ENCODE data around the gene RAB15.

RAB15 gene

GRCh38 chr14:64990296-64990695 lies 18.2 kb upstream of the RAB15 start:
- H3K9me3 ChIP-seq (ENCODE audit: control insufficient read depth, insufficient read depth, low read length): no peaks in the 10 kb centered on the region
- no peak overlapping the region for H3K4me3 ChIP-seq (ENCODE audit: low read depth, low read length)
- no peak overlapping the region for H3K27ac ChIP-seq (ENCODE audit: low read depth, low read length)
- H3K4me1 ChIP-seq (ENCODE audit: control insufficient read depth, insufficient read depth, low read length): peaks cover 10% of the 10 kb centered on the region; the same call in 1 of the 2 replicates
- H3K9ac ChIP-seq (ENCODE audit: low read depth, low read length): no peak overlapping the region
- H3K36me3 ChIP-seq (ENCODE audit: control insufficient read depth, insufficient read depth, low read length): no peaks in the 10 kb centered on the region
- H3K27me3 ChIP-seq (ENCODE audit: control insufficient read depth, insufficient read depth, low read length): peaks cover 5% of the 10 kb centered on the region; the same call in 1 of the 2 replicates

- peaks cover 5% of the 10 kb centered on the region; the same call in 1 of the 2 replicates for H3K27me3 ChIP-seq (ENCODE audit: control insufficient read depth, insufficient read depth, low read length)
- peak overlapping the region; percentile 82 for H3K9ac ChIP-seq (ENCODE audit: low read depth, low read length)
- peaks cover 10% of the 10 kb centered on the region; the same call in 1 of the 2 replicates for H3K4me1 ChIP-seq (ENCODE audit: control insufficient read depth, insufficient read depth, low read length)
- H3K27ac ChIP-seq (ENCODE audit: low read depth, low read length): peak overlapping the region; percentile 85
- H3K36me3 ChIP-seq (ENCODE audit: control insufficient read depth, insufficient read depth, low read length): no peaks in the 10 kb centered on the region
- H3K9me3 ChIP-seq (ENCODE audit: control insufficient read depth, insufficient read depth, low read length): no peaks in the 10 kb centered on the region
- H3K4me3 ChIP-seq (ENCODE audit: low read depth, low read length): peak overlapping the region; percentile 95
These were observed 15.3 kb upstream of the RAB15 start for GRCh38 chr14:64987438-64987767.

- H3K27me3 ChIP-seq (ENCODE audit: control insufficient read depth, insufficient read depth, low read length): peaks cover 5% of the 10 kb centered on the region; the same call in 1 of the 2 replicates
- H3K4me3 ChIP-seq (ENCODE audit: low read depth, low read length): peak within 1 kb of the TSS; percentile 95
- peaks cover 10% of the 10 kb centered on the region; the same call in 1 of the 2 replicates for H3K4me1 ChIP-seq (ENCODE audit: control insufficient read depth, insufficient read depth, low read length)
- peak within 1 kb of the TSS; percentile 85 for H3K27ac ChIP-seq (ENCODE audit: low read depth, low read length)
- no peaks in the 10 kb centered on the region for H3K9me3 ChIP-seq (ENCODE audit: control insufficient read depth, insufficient read depth, low read length)
- H3K9ac ChIP-seq (ENCODE audit: low read depth, low read length): peak within 1 kb of the TSS; percentile 82
- no peaks in the 10 kb centered on the region for H3K36me3 ChIP-seq (ENCODE audit: control insufficient read depth, insufficient read depth, low read length)
These were observed 14.7 kb upstream of the RAB15 start, which contains the start of gene FNTB for GRCh38 chr14:64986648-64987437. TSS of gene FNTB (plus strand) at chr14:64986895. CDS start at chr14:64986954, 59 bp downstream.

GRCh38 chr14:64983439-64984310 lies 11.5 kb upstream of the RAB15 start:
- Histone ChIP-seq H3K27ac (ENCODE audit: low read depth, low read length) (no peak overlapping the region), H3K9me3 (ENCODE audit: control insufficient read depth, insufficient read depth, low read length) (no peaks in the 10 kb centered on the region), H3K9ac (ENCODE audit: low read depth, low read length) (no peak overlapping the region), H3K4me3 (ENCODE audit: low read depth, low read length) (peak overlapping the region; percentile 51), H3K27me3 (ENCODE audit: control insufficient read depth, insufficient read depth, low read length) (peaks cover 5% of the 10 kb centered on the region; the same call in 1 of the 2 replicates), H3K36me3 (ENCODE audit: control insufficient read depth, insufficient read depth, low read length) (no peaks in the 10 kb centered on the region), H3K4me1 (ENCODE audit: control insufficient read depth, insufficient read depth, low read length) (peaks cover 16% of the 10 kb centered on the region)

GRCh38 chr14:64979336-64980074 lies 7.4 kb upstream of the RAB15 start:
- Histone ChIP-seq H3K27ac (ENCODE audit: low read depth, low read length) (peak overlapping the region; percentile 71), H3K9ac (ENCODE audit: low read depth, low read length) (no peak overlapping the region), H3K36me3 (ENCODE audit: control insufficient read depth, insufficient read depth, low read length) (no peaks in the 10 kb centered on the region), H3K4me3 (ENCODE audit: low read depth, low read length) (no peak overlapping the region), H3K4me1 (ENCODE audit: control insufficient read depth, insufficient read depth, low read length) (peaks cover 18% of the 10 kb centered on the region), H3K9me3 (ENCODE audit: control insufficient read depth, insufficient read depth, low read length) (no peaks in the 10 kb centered on the region), H3K27me3 (ENCODE audit: control insufficient read depth, insufficient read depth, low read length) (no peaks in the 10 kb centered on the region)

- Histone ChIP-seq H3K9ac (ENCODE audit: low read depth, low read length) (no peak overlapping the region), H3K27me3 (ENCODE audit: control insufficient read depth, insufficient read depth, low read length) (peaks cover 12% of the 10 kb centered on the region; the same call in 1 of the 2 replicates), H3K4me1 (ENCODE audit: control insufficient read depth, insufficient read depth, low read length) (peaks cover 40% of the 10 kb centered on the region), H3K4me3 (ENCODE audit: low read depth, low read length) (no peak overlapping the region), H3K36me3 (ENCODE audit: control insufficient read depth, insufficient read depth, low read length) (no peaks in the 10 kb centered on the region), H3K9me3 (ENCODE audit: control insufficient read depth, insufficient read depth, low read length) (no peaks in the 10 kb centered on the region), H3K27ac (ENCODE audit: low read depth, low read length) (peak overlapping the region; percentile 85)
These were observed 2.4 kb upstream of the RAB15 start for GRCh38 chr14:64974563-64974962.

GRCh38 chr14:64973826-64974225 lies 1.7 kb upstream of the RAB15 start:
- Histone ChIP-seq H3K4me3 (ENCODE audit: low read depth, low read length) (no peak overlapping the region), H3K27me3 (ENCODE audit: control insufficient read depth, insufficient read depth, low read length) (peaks cover 12% of the 10 kb centered on the region; the same call in 1 of the 2 replicates), H3K36me3 (ENCODE audit: control insufficient read depth, insufficient read depth, low read length) (no peaks in the 10 kb centered on the region), H3K9me3 (ENCODE audit: control insufficient read depth, insufficient read depth, low read length) (no peaks in the 10 kb centered on the region), H3K27ac (ENCODE audit: low read depth, low read length) (no peak overlapping the region), H3K9ac (ENCODE audit: low read depth, low read length) (no peak overlapping the region), H3K4me1 (ENCODE audit: control insufficient read depth, insufficient read depth, low read length) (peaks cover 44% of the 10 kb centered on the region)

- peaks cover 52% of the 10 kb centered on the region for H3K4me1 ChIP-seq (ENCODE audit: control insufficient read depth, insufficient read depth, low read length)
- H3K36me3 ChIP-seq (ENCODE audit: control insufficient read depth, insufficient read depth, low read length): no peaks in the 10 kb centered on the region
- peak overlapping the region; percentile 81; the same call in 1 of the 2 replicates for H3K4me3 ChIP-seq (ENCODE audit: low read depth, low read length)
- peaks cover 12% of the 10 kb centered on the region; the same call in 1 of the 2 replicates for H3K27me3 ChIP-seq (ENCODE audit: control insufficient read depth, insufficient read depth, low read length)
- H3K9ac ChIP-seq (ENCODE audit: low read depth, low read length): no peak overlapping the region
- H3K27ac ChIP-seq (ENCODE audit: low read depth, low read length): no peak overlapping the region
- H3K9me3 ChIP-seq (ENCODE audit: control insufficient read depth, insufficient read depth, low read length): no peaks in the 10 kb centered on the region
These were observed 898 bp upstream of the RAB15 start for GRCh38 chr14:64973026-64973442.

- Histone ChIP-seq H3K4me1 (ENCODE audit: control insufficient read depth, insufficient read depth, low read length) (peaks cover 44% of the 10 kb centered on the region), H3K9me3 (ENCODE audit: control insufficient read depth, insufficient read depth, low read length) (no peaks in the 10 kb centered on the region), H3K27me3 (ENCODE audit: control insufficient read depth, insufficient read depth, low read length) (peaks cover 12% of the 10 kb centered on the region; the same call in 1 of the 2 replicates), H3K4me3 (ENCODE audit: low read depth, low read length) (peak overlapping the region; percentile 81), H3K9ac (ENCODE audit: low read depth, low read length) (no peak overlapping the region; the same call in 1 of the 2 replicates), H3K27ac (ENCODE audit: low read depth, low read length) (no peak overlapping the region), H3K36me3 (ENCODE audit: control insufficient read depth, insufficient read depth, low read length) (peaks cover 4% of the 10 kb centered on the region; the same call in 1 of the 2 replicates)
These were observed 619 bp downstream of the RAB15 start for GRCh38 chr14:64971491-64971942.

GRCh38 chr14:64970776-64971477 lies 1.2 kb downstream of the RAB15 start:
- Histone ChIP-seq H3K9me3 (ENCODE audit: control insufficient read depth, insufficient read depth, low read length) (no peaks in the 10 kb centered on the region), H3K9ac (ENCODE audit: low read depth, low read length) (no peak overlapping the region), H3K27me3 (ENCODE audit: control insufficient read depth, insufficient read depth, low read length) (peaks cover 12% of the 10 kb centered on the region; the same call in 1 of the 2 replicates), H3K27ac (ENCODE audit: low read depth, low read length) (no peak overlapping the region), H3K36me3 (ENCODE audit: control insufficient read depth, insufficient read depth, low read length) (peaks cover 4% of the 10 kb centered on the region; the same call in 1 of the 2 replicates), H3K4me1 (ENCODE audit: control insufficient read depth, insufficient read depth, low read length) (peaks cover 42% of the 10 kb centered on the region), H3K4me3 (ENCODE audit: low read depth, low read length) (peak overlapping the region; percentile 81)

Measured in HUES48 (cell line).